Stimulated activated CD8-positive, alpha-beta memory T cell treated with anti-CD3 and anti-CD28 coated beads, Interleukin-15, amount 100 ng/mL, for 4 hours (primary cell): ENCODE data around the gene ZBED2.
"Not testable (repeated sequence)": the region's sequence is repeated elsewhere in the genome, so short reads cannot be mapped to it uniquely, and the experiment has no call there.

Experiments
- DNase-seq, 2 donors: peaks; one replicate each; pipeline ENCODE4 v3.0.0-alpha.2; 2020; ENCODE audit warnings: low read depth in 2 of 2

Gene ZBED2

DNA sequence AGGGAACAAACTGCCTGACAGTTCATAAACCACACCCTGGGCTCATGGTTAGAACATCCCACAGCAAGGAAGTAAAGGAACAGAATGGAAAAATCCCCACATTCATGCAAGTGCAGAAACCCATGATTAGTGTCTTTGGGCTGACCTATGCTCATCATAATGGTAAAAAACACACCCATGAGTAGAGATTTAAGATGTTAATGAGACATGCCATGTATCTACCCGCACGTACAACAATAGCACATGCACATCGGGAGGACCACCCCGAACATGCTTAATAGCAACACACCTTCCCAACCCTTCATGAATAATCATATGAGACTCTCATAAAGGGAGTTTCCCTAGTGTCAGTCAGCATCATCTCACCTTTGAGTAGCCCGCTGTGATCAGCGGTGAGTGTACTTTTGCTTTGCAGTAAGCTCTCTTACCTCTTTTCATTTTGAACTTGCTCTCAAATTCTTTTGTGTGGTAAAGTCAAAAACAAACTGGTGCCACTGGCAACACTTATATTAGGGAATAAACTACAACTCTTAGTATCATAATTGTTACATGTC lies 23.2 kb downstream of the ZBED2 start:
- DNase-seq = peak in 1 of 2 donors; percentile 13

DNA sequence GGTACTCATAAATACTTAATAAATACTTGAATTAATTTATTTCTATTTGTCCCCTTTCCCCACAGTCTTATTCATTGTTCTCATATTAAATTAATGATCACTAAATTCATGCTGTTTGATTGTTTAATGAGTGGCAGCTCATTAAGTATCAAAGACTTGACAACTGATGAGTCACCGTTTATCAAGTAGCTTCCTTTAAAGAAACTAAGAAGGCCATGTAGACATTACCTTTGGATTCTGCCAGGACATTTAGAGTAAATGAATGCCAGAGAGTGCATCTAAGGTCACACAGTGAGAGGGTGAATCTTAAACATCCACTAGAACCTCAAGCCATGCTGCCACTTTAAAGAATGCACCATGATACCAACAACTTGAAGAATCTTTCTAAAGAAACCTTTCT lies 23.9 kb downstream of the ZBED2 start:
- no peak for DNase-seq

DNA sequence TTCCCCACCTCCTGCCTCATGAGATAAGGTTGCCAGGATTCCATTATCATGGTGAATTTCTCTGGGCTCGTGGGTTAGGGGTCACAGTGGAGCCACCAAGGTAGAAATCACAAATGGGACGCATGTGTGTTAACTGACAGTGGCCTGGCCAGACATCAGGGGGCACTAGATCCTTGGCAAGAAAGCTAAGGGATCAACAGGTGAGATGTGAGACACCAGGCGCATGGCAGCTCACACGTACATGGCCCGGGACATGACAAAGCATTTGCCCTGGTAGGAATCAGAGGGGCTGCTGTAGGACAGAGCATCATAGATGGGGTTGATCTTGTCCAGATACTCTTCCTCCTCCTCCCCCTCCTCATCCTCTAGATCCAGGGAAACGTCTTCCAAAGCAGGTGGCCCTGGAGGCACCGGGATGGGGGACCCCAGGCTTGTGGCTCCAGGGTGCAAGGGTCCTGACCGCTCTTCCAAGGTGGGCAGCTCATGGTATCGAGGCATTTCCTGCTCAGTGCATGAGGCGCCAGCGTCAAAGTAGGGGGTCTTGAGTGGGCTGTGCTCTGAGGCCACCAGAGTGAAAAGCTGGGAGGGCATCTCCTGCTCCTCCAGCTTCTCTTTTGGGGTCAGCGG lies 24.6 kb downstream of the ZBED2 start:
- no peak for DNase-seq

DNA sequence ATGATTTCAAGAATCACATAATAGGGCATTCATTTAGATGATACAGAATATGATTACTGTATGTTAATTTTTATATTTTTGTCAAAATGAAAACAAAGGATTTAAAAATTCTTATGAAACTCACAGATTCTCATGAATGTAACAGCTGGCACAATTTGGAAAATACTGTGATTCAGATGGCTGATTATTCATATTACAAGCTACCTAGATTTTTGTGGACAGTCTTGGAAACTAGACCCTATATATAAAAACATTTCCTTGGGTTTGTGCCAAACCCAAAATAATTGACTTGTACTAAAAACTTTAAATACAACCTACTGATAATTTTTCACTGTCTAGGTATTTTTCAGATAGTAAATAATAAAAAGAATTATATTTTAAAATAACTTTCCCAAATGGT lies 26.2 kb downstream of the ZBED2 start:
- DNase-seq = no peak

DNA sequence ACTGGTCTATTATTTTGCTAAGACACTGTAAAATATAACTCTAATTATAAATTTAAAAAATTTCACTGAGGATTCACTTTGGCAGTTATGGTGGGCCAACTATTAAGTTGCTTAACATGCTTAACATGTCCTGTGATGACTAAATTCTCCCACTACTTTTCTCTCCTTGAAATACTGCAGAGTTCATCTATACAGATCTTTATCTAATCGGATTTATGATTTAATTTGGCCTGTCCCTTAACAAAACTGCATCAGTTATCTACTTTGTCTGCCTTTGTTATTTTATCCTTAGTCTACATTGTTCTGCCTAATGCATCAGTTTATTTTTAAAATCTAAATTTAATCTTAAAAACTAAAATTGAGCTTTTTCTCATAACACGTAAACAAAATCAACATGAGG lies 26.8 kb downstream of the ZBED2 start:
- DNase-seq = no peak

DNA sequence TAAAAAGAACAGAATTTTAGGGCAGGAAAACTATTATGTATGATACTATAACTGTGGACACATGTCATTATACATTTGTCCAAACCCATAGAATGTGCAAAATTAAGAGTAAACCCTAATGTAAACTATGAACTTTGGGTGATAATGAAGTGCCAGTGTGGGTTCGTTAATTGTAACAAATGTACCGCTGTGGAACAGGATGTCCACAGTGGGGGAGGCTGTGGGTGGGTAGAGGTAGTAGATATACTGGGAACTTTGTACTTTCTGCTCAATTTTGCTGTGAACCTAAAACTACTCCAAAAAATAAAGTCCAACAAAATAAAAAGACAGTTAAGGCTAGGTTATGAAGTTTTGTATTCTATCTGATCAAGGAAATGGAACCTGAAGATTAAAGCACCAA lies 28.3 kb downstream of the ZBED2 start:
- DNase-seq = no peak

DNA sequence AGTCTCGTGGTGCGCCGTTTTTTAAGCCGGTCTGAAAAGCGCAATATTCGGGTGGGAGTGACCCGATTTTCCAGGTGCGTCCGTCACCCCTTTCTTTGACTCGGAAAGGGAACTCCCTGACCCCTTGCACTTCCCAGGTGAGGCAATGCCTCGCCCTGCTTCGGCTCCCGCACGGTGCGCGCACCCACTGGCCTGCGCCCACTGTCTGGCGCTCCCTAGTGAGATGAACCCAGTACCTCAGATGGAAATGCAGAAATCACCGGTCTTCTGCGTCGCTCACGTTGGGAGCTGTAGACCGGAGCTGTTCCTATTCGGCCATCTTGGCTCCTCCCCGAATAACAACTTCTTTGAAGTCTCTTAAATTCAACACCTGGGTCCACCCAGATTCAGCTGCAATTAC lies 33.2 kb downstream of the ZBED2 start:
- DNase-seq = not testable (repeated sequence)

- DNase-seq = no peak
Measured at GRCh38 chr3:111548756-111549155, 46.4 kb downstream of the ZBED2 start.

DNA sequence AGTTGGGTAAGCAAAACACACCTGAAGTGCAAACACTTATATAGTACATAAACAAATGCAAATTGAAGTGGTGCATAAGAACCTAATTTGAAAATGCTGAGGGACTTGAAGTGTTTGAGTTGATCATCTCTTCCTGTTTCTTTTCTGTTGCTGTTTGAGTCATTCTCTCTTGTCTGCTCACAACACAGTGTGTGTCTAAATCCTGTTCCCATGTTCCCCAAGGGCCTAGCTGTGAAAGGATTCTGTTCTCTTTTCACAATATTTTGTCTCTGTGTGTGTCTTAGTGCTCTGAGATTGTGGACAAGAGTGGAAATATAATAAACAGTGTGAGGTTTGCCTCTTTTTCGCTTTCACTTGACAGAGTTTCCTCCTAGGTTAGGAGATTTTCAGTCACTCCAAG lies 47.1 kb downstream of the ZBED2 start:
- DNase-seq = no peak

- DNase-seq = no peak
Measured at GRCh38 chr3:111547631-111548030, 47.5 kb downstream of the ZBED2 start.

- no peak for DNase-seq
Measured at GRCh38 chr3:111545349-111545748, 49.8 kb downstream of the ZBED2 start.
